ENCODE results near the gene HOXC9. TPM values are rescaled to one million over a fixed set of nuclear protein-coding genes. Genes with fewer than 3 reads are reported as not detected.

The HOXC9 gene
- total and polyA plus RNA-seq, 2 of the 4 experiments (the other 2 are of a cell fraction): 0.26 TPM; not detected in 1

DNA sequence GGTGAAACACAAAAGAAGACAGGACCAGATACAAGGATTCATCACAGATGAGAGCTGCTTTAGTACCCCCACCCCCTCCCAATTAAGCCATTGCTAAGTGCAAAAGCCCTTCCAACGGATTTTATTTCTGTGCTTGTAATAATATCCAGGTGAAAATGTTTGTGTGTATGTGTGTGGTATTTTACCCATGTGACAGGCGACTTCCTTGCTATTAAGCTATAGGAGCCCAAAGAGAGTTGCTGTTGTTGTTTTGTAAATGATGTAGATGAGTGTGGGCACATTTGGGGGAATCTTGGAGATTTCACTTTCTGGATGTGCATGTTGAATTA, 50.5 kb downstream of the HOXC9 start:
- Histone ChIP-seq H4K91ac (ENCODE audit: insufficient read depth, low read depth, low read length) (no peak overlapping the region), H3K4me2 (ENCODE audit: low read depth, low read length) (no peak overlapping the region), H3K23ac (ENCODE audit: low read depth, low read length) (no peak overlapping the region), H2BK20ac (ENCODE audit: low read depth, low read length) (no peak overlapping the region), H3K4me3 (ENCODE audit: insufficient read depth, low read depth, low read length) (no peak overlapping the region), H4K20me1 (ENCODE audit: insufficient read depth, low read length) (no peaks in the 10 kb centered on the region), H2AFZ (replicated peaks; ENCODE audit: low read length, poor library complexity) (no peak overlapping the region), H3K9me1 (ENCODE audit: insufficient read depth, low read length) (no peaks in the 10 kb centered on the region), H3K9me3 (ENCODE audit: control insufficient read depth, insufficient read depth, low read length) (no peaks in the 10 kb centered on the region), H3K56ac (ENCODE audit: extremely low read depth, insufficient read depth, low read length) (no peak overlapping the region), H2AK9ac (replicated peaks; ENCODE audit: low read depth, low read length, poor library complexity) (no peak overlapping the region), H3K36me3 (ENCODE audit: control insufficient read depth, insufficient read depth, low read length) (no peaks in the 10 kb centered on the region), H3K4me1 (ENCODE audit: control insufficient read depth, insufficient read depth, low read length) (no peaks in the 10 kb centered on the region), H4K5ac (ENCODE audit: low read depth, low read length) (no peak overlapping the region), H4K8ac (ENCODE audit: low read depth in 2 of 2, low read length in 2 of 2) (no peak overlapping the region), H2AK5ac (ENCODE audit: low read depth, low read length) (no peak overlapping the region), H3K4ac (ENCODE audit: low read depth, low read length) (no peak overlapping the region), H3K18ac (ENCODE audit: low read depth, low read length) (no peak overlapping the region), H3K14ac (replicated peaks; ENCODE audit: low read depth, low read length) (no peak overlapping the region), H2BK5ac (ENCODE audit: low read depth, low read length, poor library complexity, severe bottlenecking) (no peak overlapping the region), H2BK120ac (ENCODE audit: low read depth, low read length) (no peak overlapping the region), H3K9ac (ENCODE audit: low read depth, low read length) (no peak overlapping the region), H2BK15ac (ENCODE audit: low read depth, low read length) (no peak overlapping the region), H3K27ac (ENCODE audit: insufficient read depth, low read length) (no peak overlapping the region), H3K79me1 (ENCODE audit: low read depth in 1 of 2, low read length in 2 of 2) (no peaks in the 10 kb centered on the region), H3K27me3 (ENCODE audit: control insufficient read depth, insufficient read depth, low read length) (peaks cover 78% of the 10 kb centered on the region)
- 80% methylated on average over 1 of the region's 2 CpGs; no CpG with 5 or more reads in 1 of the 2 experiments for WGBS, 2 experiments (ENCODE audit: extremely low coverage in 2 of 2, insufficient read length in 1 of 2)
- no TSS peak for BruUV-seq (replicated peaks)
- DNase-seq (no peak), ATAC-seq (ENCODE audit: low read depth) (no peak)
- TF ChIP-seq, protein P1, sequence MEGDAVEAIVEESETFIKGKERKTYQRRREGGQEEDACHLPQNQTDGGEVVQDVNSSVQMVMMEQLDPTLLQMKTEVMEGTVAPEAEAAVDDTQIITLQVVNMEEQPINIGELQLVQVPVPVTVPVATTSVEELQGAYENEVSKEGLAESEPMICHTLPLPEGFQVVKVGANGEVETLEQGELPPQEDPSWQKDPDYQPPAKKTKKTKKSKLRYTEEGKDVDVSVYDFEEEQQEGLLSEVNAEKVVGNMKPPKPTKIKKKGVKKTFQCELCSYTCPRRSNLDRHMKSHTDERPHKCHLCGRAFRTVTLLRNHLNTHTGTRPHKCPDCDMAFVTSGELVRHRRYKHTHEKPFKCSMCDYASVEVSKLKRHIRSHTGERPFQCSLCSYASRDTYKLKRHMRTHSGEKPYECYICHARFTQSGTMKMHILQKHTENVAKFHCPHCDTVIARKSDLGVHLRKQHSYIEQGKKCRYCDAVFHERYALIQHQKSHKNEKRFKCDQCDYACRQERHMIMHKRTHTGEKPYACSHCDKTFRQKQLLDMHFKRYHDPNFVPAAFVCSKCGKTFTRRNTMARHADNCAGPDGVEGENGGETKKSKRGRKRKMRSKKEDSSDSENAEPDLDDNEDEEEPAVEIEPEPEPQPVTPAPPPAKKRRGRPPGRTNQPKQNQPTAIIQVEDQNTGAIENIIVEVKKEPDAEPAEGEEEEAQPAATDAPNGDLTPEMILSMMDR (conservative IDR thresholded peaks at IDR 0.05; ENCODE audit: low read depth, low read length): no peak
- TF ChIP-seq CEBPB (IDR thresholded peaks at IDR 0.05; ENCODE audit: low read depth, low read length): no peak
- TF ChIP-seq, protein P2, sequence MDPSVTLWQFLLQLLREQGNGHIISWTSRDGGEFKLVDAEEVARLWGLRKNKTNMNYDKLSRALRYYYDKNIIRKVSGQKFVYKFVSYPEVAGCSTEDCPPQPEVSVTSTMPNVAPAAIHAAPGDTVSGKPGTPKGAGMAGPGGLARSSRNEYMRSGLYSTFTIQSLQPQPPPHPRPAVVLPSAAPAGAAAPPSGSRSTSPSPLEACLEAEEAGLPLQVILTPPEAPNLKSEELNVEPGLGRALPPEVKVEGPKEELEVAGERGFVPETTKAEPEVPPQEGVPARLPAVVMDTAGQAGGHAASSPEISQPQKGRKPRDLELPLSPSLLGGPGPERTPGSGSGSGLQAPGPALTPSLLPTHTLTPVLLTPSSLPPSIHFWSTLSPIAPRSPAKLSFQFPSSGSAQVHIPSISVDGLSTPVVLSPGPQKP (IDR thresholded peaks at IDR 0.05; ENCODE audit: borderline replicate concordance, low read depth, low read length): no peak
- no peak for TF ChIP-seq MAZ (IDR thresholded peaks at IDR 0.05; ENCODE audit: borderline replicate concordance, low read depth, low read length)
- no peak for TF ChIP-seq POLR2A (IDR thresholded peaks at IDR 0.05; ENCODE audit: low read depth, low read length)
- no peak for TF ChIP-seq MAFK (IDR thresholded peaks at IDR 0.05; ENCODE audit: low read depth, low read length)
- no peak for TF ChIP-seq RCOR1 (IDR thresholded peaks at IDR 0.05; ENCODE audit: insufficient replicate concordance, low read length)
- TF ChIP-seq, protein P3, sequence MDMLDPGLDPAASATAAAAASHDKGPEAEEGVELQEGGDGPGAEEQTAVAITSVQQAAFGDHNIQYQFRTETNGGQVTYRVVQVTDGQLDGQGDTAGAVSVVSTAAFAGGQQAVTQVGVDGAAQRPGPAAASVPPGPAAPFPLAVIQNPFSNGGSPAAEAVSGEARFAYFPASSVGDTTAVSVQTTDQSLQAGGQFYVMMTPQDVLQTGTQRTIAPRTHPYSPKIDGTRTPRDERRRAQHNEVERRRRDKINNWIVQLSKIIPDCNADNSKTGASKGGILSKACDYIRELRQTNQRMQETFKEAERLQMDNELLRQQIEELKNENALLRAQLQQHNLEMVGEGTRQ (IDR thresholded peaks at IDR 0.05; ENCODE audit: low read depth, low read length): no peak
- TF ChIP-seq SMC3 (IDR thresholded peaks at IDR 0.05; ENCODE audit: low read depth, low read length): no peak
- TF ChIP-seq CHD1 (IDR thresholded peaks at IDR 0.05; ENCODE audit: low read depth, low read length): no peak
- no peak for TF ChIP-seq NFE2L2 (IDR thresholded peaks at IDR 0.05; ENCODE audit: low read depth, low read length)
- TF ChIP-seq RFX5 (IDR thresholded peaks at IDR 0.05; ENCODE audit: low read depth, low read length): no peak
- TF ChIP-seq MXI1 (IDR thresholded peaks at IDR 0.05; ENCODE audit: borderline replicate concordance, low read depth, low read length): no peak
- TF ChIP-seq FOS (IDR thresholded peaks at IDR 0.05; ENCODE audit: low read depth, low read length): no peak
- no peak for TF ChIP-seq RAD21 (IDR thresholded peaks at IDR 0.05; ENCODE audit: low read length)
- TF ChIP-seq BHLHE40 (IDR thresholded peaks at IDR 0.05; ENCODE audit: low read depth, low read length): no peak
- in situ Hi-C loops (cut with MboI; ENCODE audit: low sequenced_read_pairs): no loop called here
- ChIA-PET CTCF (no interaction called here), POLR2A (ENCODE audit: unreplicated experiment) (no interaction called here)
- dilution Hi-C loops (cut with HindIII; ENCODE audit: low sequenced_read_pairs, unreplicated experiment): no loop called here
- intact Hi-C loops (cut with micrococcal nuclease): no loop called here
